Measurements from ENCODE around the gene ZCCHC2. TPM values are rescaled to one million over a fixed set of nuclear protein-coding genes. Genes with fewer than 3 reads are reported as not detected.
A peak's percentile ranks its signal among the peaks of the same experiment; 100 is the strongest.

The ZCCHC2 gene
- total and polyA plus RNA-seq, 4 donors, result 7.1 to 25.4 (median 10.8) TPM

GRCh38 chr18:62587689-62588088 is 64.9 kb downstream of the ZCCHC2 start:
- no peak overlapping the region for H3K9ac ChIP-seq (ENCODE audit: low read depth in 1 of 2, low read length in 2 of 2)
- no peaks in the 10 kb centered on the region for H3K27me3 ChIP-seq (ENCODE audit: control insufficient read depth in 4 of 4, insufficient read depth in 4 of 4, low read length in 3 of 4)
- peaks cover 0 to 20% (median 10%) of the 10 kb centered on the region in 4 donors for H3K4me1 ChIP-seq (ENCODE audit: control insufficient read depth in 4 of 4, insufficient read depth in 4 of 4, low read length in 3 of 4)
- TF ChIP-seq HNF4G (IDR thresholded peaks at IDR 0.05) (no peak), ATF3 (IDR thresholded peaks at IDR 0.05) (no peak), EGR1 (IDR thresholded peaks at IDR 0.05; ENCODE audit: low read depth in 2 of 2) (no peak), HNF4A (conservative IDR thresholded peaks at IDR 0.05) (no peak), NR2F2 (IDR thresholded peaks at IDR 0.05) (no peak), FOXA2 (IDR thresholded peaks at IDR 0.05) (no peak), REST (IDR thresholded peaks at IDR 0.05) (no peak), GABPA (IDR thresholded peaks at IDR 0.05 in 1 of 2, conservative IDR thresholded peaks at IDR 0.05 in 1 of 2) (no peak), MAX (IDR thresholded peaks at IDR 0.05) (no peak), FOXA1 (IDR thresholded peaks at IDR 0.05) (no peak), TAF1 (conservative IDR thresholded peaks at IDR 0.05) (no peak), RAD21 (IDR thresholded peaks at IDR 0.05) (no peak), RXRA (IDR thresholded peaks at IDR 0.05) (no peak), JUND (IDR thresholded peaks at IDR 0.05) (no peak), CTCF (IDR thresholded peaks at IDR 0.05; ENCODE audit: low read depth, low read length, missing input control) (no peak), SP1 (IDR thresholded peaks at IDR 0.05) (no peak), YY1 (IDR thresholded peaks at IDR 0.05) (no peak), ZBTB33 (IDR thresholded peaks at IDR 0.05) (no peak)
- H3K4me3 ChIP-seq (ENCODE audit: low read depth in 1 of 3, low read length in 3 of 3), result no peak overlapping the region
- H3K27ac ChIP-seq (ENCODE audit: low read depth in 1 of 2, low read length in 2 of 2), result no peak overlapping the region
- no peaks in the 10 kb centered on the region for H3K9me3 ChIP-seq (ENCODE audit: control insufficient read depth in 4 of 4, low read length in 3 of 4)
- peak; percentile 26 for DNase-seq (ENCODE audit: low spot score)
- peaks cover 0 to 6% (median 1%) of the 10 kb centered on the region in 4 donors for H3K36me3 ChIP-seq (ENCODE audit: control insufficient read depth in 4 of 4, insufficient read depth in 3 of 4, low read depth in 1 of 4, low read length in 3 of 4)
- 77% methylated on average over 9 of the region's 9 CpGs for WGBS

Data from liver (tissue), 9 donors.